ENCODE measurements around the gene LCORL. TPM values are rescaled to one million over a fixed set of nuclear protein-coding genes. Genes with fewer than 3 reads are reported as not detected.

The LCORL gene
- total RNA-seq, 4 donors from 2014 or later: 16.0 to 23.8 (median 18.5) TPM

DNA sequence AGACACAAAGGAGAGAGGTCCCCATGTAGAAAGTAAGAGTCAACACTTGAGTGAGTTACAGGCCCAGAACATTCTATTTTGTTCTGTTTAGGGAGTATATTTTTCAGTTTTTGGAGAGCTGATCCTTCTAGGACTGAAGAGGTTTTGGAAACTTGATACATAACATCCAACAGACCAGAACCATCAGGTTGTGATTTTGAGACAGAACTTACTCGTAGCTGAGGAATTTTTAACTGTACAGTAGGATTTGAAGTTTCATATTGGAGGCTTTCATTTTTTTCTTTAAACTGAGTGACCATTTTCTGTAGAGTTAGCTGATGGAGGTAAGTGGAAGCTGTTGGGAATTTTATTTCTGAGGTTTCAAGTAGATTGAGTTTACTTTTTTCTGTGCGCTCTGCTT, 137.5 kb downstream of the LCORL start:
- TF ChIP-seq, protein P1, sequence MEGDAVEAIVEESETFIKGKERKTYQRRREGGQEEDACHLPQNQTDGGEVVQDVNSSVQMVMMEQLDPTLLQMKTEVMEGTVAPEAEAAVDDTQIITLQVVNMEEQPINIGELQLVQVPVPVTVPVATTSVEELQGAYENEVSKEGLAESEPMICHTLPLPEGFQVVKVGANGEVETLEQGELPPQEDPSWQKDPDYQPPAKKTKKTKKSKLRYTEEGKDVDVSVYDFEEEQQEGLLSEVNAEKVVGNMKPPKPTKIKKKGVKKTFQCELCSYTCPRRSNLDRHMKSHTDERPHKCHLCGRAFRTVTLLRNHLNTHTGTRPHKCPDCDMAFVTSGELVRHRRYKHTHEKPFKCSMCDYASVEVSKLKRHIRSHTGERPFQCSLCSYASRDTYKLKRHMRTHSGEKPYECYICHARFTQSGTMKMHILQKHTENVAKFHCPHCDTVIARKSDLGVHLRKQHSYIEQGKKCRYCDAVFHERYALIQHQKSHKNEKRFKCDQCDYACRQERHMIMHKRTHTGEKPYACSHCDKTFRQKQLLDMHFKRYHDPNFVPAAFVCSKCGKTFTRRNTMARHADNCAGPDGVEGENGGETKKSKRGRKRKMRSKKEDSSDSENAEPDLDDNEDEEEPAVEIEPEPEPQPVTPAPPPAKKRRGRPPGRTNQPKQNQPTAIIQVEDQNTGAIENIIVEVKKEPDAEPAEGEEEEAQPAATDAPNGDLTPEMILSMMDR (IDR thresholded peaks at IDR 0.05; ENCODE audit: low read depth): no peak

DNA sequence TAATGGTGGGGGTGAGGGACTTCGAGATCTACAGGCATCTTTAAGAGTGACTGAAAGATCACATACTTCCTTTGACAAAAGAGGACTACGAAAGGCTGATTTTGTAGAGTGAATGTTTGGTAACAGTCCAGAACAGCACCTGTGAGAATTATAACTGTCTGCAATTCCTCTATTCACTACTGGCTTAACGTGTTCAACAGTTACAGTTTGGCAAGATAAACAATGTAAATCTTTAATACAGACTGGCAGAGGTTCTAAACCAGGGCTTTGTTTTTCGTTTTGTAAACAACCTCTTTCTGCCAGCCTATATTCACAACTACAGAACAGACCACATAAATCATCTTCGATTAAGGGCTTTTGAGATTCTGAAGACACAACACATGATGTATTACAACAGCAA, 143.9 kb downstream of the LCORL start:
- TF ChIP-seq, protein P1 (IDR thresholded peaks at IDR 0.05; ENCODE audit: low read depth): no peak

DNA sequence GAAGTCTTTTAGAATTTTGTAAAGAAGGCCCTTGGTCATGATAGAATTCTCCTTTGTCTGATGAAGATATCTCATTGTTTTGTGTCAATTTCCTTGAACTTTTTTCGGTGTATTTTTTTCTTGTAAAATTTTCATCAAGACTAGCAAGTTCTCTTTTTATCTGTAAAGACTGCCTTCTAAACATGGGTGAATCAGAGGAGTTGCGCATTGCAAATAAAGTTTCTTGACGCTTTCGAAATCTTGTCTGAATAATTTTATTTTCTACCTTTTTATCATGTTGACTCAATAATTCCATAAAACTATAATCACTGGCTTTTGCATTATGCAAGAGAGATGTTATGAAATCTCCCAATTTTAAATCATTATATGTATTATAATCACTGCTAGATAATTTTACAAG, 144.6 kb downstream of the LCORL start:
- TF ChIP-seq, protein P1 (IDR thresholded peaks at IDR 0.05; ENCODE audit: low read depth): no peak

DNA sequence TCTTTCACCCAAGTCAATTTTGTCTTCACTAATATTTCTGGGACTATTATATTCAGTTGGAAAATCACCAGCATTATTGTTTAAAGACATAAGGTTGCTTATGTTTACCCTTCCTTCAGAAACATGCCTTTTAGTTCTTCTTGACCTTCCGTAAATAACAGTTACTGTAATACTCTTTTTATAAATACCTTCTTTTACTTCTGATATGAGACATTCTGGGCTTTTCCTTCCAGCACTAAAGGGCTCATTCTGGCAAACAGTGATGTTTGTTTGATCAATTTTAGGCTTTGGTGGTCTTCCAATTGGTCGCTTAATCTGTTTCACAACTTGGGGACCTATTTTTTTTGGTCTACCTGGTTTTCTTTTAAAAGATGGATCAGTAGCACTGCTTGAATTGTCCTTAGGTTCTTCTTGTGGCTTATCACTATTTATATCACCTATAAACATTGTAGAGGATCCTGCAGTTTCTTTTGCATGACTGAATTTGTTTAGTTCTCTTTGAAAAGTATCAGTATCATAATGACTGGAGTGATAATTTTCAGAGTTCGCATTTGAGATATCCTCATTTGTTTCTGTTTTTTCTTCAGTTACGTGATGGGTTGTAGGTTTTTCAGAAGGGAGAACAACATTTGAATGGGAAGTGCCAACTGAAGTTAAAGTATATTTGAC, 146.0 kb downstream of the LCORL start:
- TF ChIP-seq, protein P1 (IDR thresholded peaks at IDR 0.05; ENCODE audit: low read depth): no peak

DNA sequence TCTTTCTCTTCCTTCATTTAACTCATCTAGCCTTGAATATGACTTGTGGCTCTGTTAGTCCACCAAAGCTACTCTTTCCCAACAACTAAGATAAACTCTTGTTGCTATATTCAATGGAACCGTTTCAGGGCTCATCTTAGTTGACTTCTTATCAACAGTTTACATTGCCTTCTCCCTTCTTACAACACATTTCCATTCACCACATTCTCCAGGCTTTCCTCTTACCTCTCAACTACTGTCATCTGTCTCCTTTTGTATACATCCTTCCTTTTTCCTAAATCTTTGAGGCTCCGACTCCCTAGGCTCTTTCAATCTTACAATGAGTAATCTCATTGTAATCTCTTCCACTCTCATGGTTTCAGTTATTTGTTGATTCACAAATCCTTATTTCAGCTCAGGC, 152.2 kb downstream of the LCORL start:
- TF ChIP-seq, protein P1 (IDR thresholded peaks at IDR 0.05; ENCODE audit: low read depth): no peak

DNA sequence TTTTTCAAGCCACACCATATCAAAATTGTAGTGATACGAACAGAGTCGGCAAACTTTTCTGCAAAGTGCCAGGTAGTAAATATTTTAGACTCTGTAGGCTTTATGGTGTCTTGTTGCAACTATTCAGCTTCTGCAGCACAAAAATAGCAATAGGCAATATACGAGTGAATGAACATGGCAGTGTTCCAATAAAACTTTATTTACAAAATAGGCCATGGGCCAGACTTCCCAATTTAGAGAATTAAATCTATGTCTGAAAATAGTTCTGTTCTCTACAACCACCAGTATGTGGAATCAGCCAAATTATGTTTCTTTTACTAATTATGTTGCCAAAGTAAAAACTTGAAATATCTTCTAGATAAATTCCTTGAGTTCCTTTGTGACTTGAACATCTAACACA, 154.3 kb downstream of the LCORL start:
- TF ChIP-seq, protein P1 (IDR thresholded peaks at IDR 0.05; ENCODE audit: low read depth): no peak

DNA sequence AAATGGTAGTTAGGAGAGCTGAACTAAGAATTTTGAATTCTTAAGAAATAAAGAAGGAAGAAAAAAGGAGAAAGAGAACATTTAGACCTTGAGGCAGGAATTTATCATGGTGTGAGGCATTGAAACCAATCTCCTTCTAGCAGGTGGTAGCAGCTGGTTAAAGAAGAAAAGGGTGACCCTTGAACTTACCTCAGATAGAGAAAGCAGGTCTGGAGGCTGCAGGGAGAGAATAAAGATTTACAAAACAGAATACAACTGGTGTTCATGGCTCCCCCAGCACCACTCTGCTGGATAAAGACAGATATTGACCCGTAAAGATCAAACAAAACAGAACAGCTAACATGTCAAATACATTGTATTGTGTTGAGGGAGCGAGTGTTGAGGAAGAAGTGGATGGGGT, 154.7 kb downstream of the LCORL start:
- TF ChIP-seq, protein P1 (IDR thresholded peaks at IDR 0.05; ENCODE audit: low read depth): no peak
